ENCODE results near the gene ABCA4.

ABCA4 gene

GRCh38 chr1:94031154-94031553, 89.8 kb downstream of the ABCA4 start:
- H3K36me3 Mint-ChIP-seq (ENCODE audit: low read depth) = no peaks in the 10 kb centered on the region
- H3K27ac Mint-ChIP-seq = no peak overlapping the region
- no peak for TF ChIP-seq CTCF (IDR thresholded peaks at IDR 0.05; ENCODE audit: unreplicated experiment in 3 of 3)
- H3K4me1 Mint-ChIP-seq = no peaks in the 10 kb centered on the region
- H3K9me3 Mint-ChIP-seq = no peaks in the 10 kb centered on the region
- H3K4me3 Mint-ChIP-seq = no peak overlapping the region
- peaks cover 14% of the 10 kb centered on the region for H3K27me3 Mint-ChIP-seq (ENCODE audit: low read depth)

GRCh38 chr1:94029130-94029993, 91.6 kb downstream of the ABCA4 start:
- H3K27me3 Mint-ChIP-seq (ENCODE audit: low read depth) = peaks cover 14% of the 10 kb centered on the region

GRCh38 chr1:94027721-94028515, 93.0 kb downstream of the ABCA4 start:
- no peak for TF ChIP-seq CTCF (IDR thresholded peaks at IDR 0.05; ENCODE audit: unreplicated experiment in 3 of 3)
- no peak overlapping the region for H3K27ac Mint-ChIP-seq

More at GRCh38 chr1:94029130-94029993, 91.6 kb downstream of the ABCA4 start:
- Mint-ChIP-seq H3K4me3 (no peak overlapping the region), H3K36me3 (ENCODE audit: low read depth) (no peaks in the 10 kb centered on the region), H3K9me3 (no peaks in the 10 kb centered on the region), H3K27ac (no peak overlapping the region), H3K4me1 (no peaks in the 10 kb centered on the region)
- TF ChIP-seq CTCF (IDR thresholded peaks at IDR 0.05; ENCODE audit: unreplicated experiment in 3 of 3) = no peak

GRCh38 chr1:94026619-94027380, 94.1 kb downstream of the ABCA4 start:
- H3K27me3 Mint-ChIP-seq (ENCODE audit: low read depth) = peaks cover 21% of the 10 kb centered on the region
- TF ChIP-seq CTCF (IDR thresholded peaks at IDR 0.05; ENCODE audit: unreplicated experiment in 3 of 3) = no peak
- H3K36me3 Mint-ChIP-seq (ENCODE audit: low read depth) = no peaks in the 10 kb centered on the region
- H3K27ac Mint-ChIP-seq = no peak overlapping the region
- H3K9me3 Mint-ChIP-seq = no peaks in the 10 kb centered on the region
- peaks cover 6% of the 10 kb centered on the region for H3K4me1 Mint-ChIP-seq
- no peak overlapping the region for H3K4me3 Mint-ChIP-seq

More at GRCh38 chr1:94027721-94028515, 93.0 kb downstream of the ABCA4 start:
- H3K27me3 Mint-ChIP-seq (ENCODE audit: low read depth) = peaks cover 16% of the 10 kb centered on the region
- no peaks in the 10 kb centered on the region for H3K4me1 Mint-ChIP-seq
- H3K9me3 Mint-ChIP-seq = no peaks in the 10 kb centered on the region
- H3K4me3 Mint-ChIP-seq = no peak overlapping the region
- no peaks in the 10 kb centered on the region for H3K36me3 Mint-ChIP-seq (ENCODE audit: low read depth)

GRCh38 chr1:94025383-94026340, 95.3 kb downstream of the ABCA4 start:
- no peaks in the 10 kb centered on the region for H3K36me3 Mint-ChIP-seq (ENCODE audit: low read depth)
- H3K9me3 Mint-ChIP-seq = no peaks in the 10 kb centered on the region
- H3K4me1 Mint-ChIP-seq = peaks cover 16% of the 10 kb centered on the region
- H3K4me3 Mint-ChIP-seq = no peak overlapping the region
- peak; percentile 80 to 86 (median 83) for TF ChIP-seq CTCF (IDR thresholded peaks at IDR 0.05; ENCODE audit: unreplicated experiment in 3 of 3)
- peaks cover 20% of the 10 kb centered on the region for H3K27me3 Mint-ChIP-seq (ENCODE audit: low read depth)
- H3K27ac Mint-ChIP-seq = no peak overlapping the region
